Nephron progenitor cell (in vitro differentiated cells): ENCODE data around the gene NCKAP5.
A peak's percentile ranks its signal among the peaks of the same experiment; 100 is the strongest.

Experiments used
- DNase-seq: peaks from one replicate; pipeline ENCODE4 v3.0.0; 2021
- H3K27ac Mint-ChIP-seq: 2 replicates; pipeline ENCODE4 v1.8.0; 2021; ENCODE audit warnings: mild to moderate bottlenecking, moderate library complexity, mixed read lengths
- H3K27me3 Mint-ChIP-seq: 2 replicates; pipeline ENCODE4 v1.8.0; 2021; ENCODE audit warnings: mild to moderate bottlenecking, low read depth, mixed read lengths; ENCODE audit not compliant: poor library complexity
- H3K36me3 Mint-ChIP-seq: 2 replicates; pipeline ENCODE4 v1.8.0; 2021; ENCODE audit warnings: low read depth, mixed read lengths
- H3K4me1 Mint-ChIP-seq: 2 replicates; pipeline ENCODE4 v1.8.0; 2021; ENCODE audit warnings: mixed read lengths
- H3K4me3 Mint-ChIP-seq: 2 replicates; pipeline ENCODE4 v1.8.0; 2021; ENCODE audit warnings: mild to moderate bottlenecking, moderate library complexity, mixed read lengths
- H3K9me3 Mint-ChIP-seq: 2 replicates; pipeline ENCODE4 v1.8.0; 2021; ENCODE audit warnings: mild to moderate bottlenecking, moderate library complexity, mixed read lengths
- CTCF ChIP-seq: fragments of 200-600 bp; sonication (generic); IDR thresholded peaks from 2 replicates; pipeline ENCODE4 v1.5.0; 2021; ENCODE audit warnings: antibody characterized with exemption

NCKAP5 gene

DNA sequence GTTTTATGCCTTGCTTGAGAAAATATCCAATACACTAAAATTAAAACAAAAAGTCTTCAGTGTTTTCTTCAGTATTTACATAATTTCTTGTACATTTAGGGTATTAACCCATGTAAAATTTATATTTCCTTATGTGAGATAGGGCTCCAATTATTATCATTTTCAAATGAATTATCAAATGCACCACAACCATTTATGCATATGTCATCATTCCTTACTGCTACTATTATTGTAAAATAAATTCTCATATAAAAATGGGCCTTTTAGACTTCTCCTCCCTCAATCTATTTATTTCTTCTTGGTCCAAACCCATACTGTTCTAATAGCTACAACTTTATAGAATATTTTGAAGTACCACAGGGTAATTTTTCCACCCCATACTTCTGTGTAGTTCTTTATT, 722.9 kb downstream of the NCKAP5 start:
- H3K27ac Mint-ChIP-seq = no peak overlapping the region
- H3K9me3 Mint-ChIP-seq = no peaks in the 10 kb centered on the region
- H3K4me3 Mint-ChIP-seq = no peak overlapping the region
- no peaks in the 10 kb centered on the region for H3K4me1 Mint-ChIP-seq
- DNase-seq = no peak
- no peaks in the 10 kb centered on the region for H3K36me3 Mint-ChIP-seq
- TF ChIP-seq CTCF = no peak
- peaks cover 3% of the 10 kb centered on the region for H3K27me3 Mint-ChIP-seq

DNA sequence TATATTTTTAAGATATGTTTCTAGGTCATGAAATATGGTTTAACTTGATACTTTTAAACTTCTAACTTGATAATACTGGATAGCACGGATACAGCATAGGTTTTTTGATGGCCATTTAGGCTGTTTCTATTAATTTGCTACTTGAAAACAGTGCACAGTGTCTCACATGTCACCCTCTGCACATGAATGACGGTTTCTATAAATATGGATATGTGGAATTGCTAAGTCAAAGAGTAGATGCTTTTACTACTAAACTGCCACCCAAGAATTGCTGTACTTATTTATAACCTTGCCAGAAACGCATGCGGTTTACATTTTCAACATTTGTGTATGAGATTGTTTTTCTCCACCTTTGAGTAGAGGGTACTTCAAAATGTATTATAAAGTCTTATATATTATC, 723.7 kb downstream of the NCKAP5 start:
- H3K36me3 Mint-ChIP-seq = no peaks in the 10 kb centered on the region
- no peak overlapping the region for H3K4me3 Mint-ChIP-seq
- peaks cover 3% of the 10 kb centered on the region for H3K27me3 Mint-ChIP-seq
- no peak overlapping the region for H3K27ac Mint-ChIP-seq
- no peaks in the 10 kb centered on the region for H3K9me3 Mint-ChIP-seq
- DNase-seq = no peak
- no peak for TF ChIP-seq CTCF
- H3K4me1 Mint-ChIP-seq = no peaks in the 10 kb centered on the region

DNA sequence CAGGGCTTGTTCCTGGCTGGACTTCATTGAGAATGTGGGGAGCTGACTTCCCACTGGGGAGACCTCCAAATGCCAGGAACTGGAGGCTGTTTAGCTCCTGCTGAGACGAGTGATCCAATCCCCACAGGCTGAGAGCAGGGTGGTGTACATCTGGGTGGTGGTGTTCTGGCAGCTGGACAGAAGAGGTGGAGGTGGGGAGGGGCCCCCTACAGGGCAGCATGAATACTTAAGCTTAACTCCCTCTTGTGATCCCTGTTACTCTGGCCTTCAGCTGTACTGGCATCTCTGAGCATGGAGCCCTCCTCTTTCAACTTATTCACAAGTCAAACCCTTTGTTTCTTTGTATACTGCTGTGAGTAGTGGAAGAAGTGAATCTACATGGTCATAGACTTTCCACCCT, 730.5 kb downstream of the NCKAP5 start:
- Mint-ChIP-seq H3K4me3 (no peak overlapping the region), H3K27ac (peak overlapping the region; percentile 20), H3K4me1 (no peaks in the 10 kb centered on the region)

GRCh38 chr2:132830321-132830827, 737.9 kb downstream of the NCKAP5 start:
- peaks cover 19% of the 10 kb centered on the region for H3K9me3 Mint-ChIP-seq

More for the DNA sequence above, 730.5 kb downstream of the NCKAP5 start:
- Mint-ChIP-seq H3K36me3 (peaks cover 11% of the 10 kb centered on the region), H3K9me3 (peaks cover 20% of the 10 kb centered on the region), H3K27me3 (no peaks in the 10 kb centered on the region)
- TF ChIP-seq CTCF = no peak
- no peak for DNase-seq

DNA sequence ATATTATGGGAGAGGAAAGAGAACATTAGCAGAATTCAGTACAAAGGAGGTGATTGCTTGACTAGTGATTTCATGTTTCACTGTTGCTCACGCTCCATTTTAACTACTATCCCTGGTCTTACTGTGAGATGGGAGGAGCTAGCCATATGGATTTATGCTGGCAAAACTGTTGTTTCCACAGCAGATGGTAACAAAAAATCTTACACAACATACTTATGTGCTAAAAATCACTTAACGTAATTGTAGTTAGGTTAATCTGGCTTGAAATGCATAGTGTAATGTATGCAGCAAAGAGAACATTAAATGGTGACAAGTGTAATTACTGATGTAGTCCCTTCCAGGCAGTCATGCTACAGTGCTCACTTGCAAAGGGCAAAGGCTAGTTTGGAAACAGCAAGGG, 742.7 kb downstream of the NCKAP5 start:
- Mint-ChIP-seq H3K27ac (no peak overlapping the region), H3K27me3 (peaks cover 8% of the 10 kb centered on the region), H3K36me3 (no peaks in the 10 kb centered on the region), H3K9me3 (no peaks in the 10 kb centered on the region), H3K4me3 (no peak overlapping the region), H3K4me1 (peaks cover 18% of the 10 kb centered on the region)
- DNase-seq = no peak
- TF ChIP-seq CTCF = no peak

More at GRCh38 chr2:132830321-132830827, 737.9 kb downstream of the NCKAP5 start:
- Mint-ChIP-seq H3K27ac (peak overlapping the region; percentile 87), H3K36me3 (peaks cover 11% of the 10 kb centered on the region), H3K27me3 (peaks cover 2% of the 10 kb centered on the region), H3K4me1 (peaks cover 19% of the 10 kb centered on the region), H3K4me3 (no peak overlapping the region)
- no peak for TF ChIP-seq CTCF
- no peak for DNase-seq

DNA sequence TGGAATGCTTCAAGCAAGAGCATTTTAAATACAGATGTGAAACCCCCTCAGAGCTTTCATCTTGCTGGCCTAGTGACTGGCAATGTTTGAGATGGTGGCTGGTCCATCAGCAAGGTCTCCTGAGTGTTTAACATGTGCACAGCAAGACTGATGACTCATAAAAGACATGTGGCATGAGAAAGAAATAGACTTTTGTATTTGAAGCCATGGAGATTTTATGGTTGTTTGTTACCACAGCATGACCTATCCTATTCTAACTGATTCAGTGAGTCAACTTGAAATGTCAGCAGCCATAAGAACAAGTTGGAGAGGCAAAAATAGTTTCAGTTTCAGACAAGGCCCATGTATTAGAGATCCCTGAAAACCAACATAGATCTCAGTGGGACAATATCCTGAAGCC, 743.5 kb downstream of the NCKAP5 start:
- peaks cover 12% of the 10 kb centered on the region for H3K4me1 Mint-ChIP-seq
- no peak overlapping the region for H3K4me3 Mint-ChIP-seq
- H3K27ac Mint-ChIP-seq = no peak overlapping the region
- no peaks in the 10 kb centered on the region for H3K36me3 Mint-ChIP-seq
- DNase-seq = no peak
- H3K27me3 Mint-ChIP-seq = peaks cover 8% of the 10 kb centered on the region
- no peak for TF ChIP-seq CTCF
- H3K9me3 Mint-ChIP-seq = no peaks in the 10 kb centered on the region
